Gastroesophageal sphincter (tissue), 3 donors: Measurements from ENCODE around the gene PHLDB2.

ENCODE experiments used
- EP300 ChIP-seq: sonication (generic); formaldehyde crosslinking; IDR thresholded peaks from one replicate; pipeline ENCODE4 v1.6.1; 2017; ENCODE audit warnings: antibody characterized with exemption, mild to moderate bottlenecking
- POLR2A ChIP-seq, 2 donors: fragments of 450-650 bp; IDR thresholded peaks; one replicate each; pipeline ENCODE4 v1.6.1; 2017; ENCODE audit warnings: antibody characterized with exemption in 2 of 2, mild to moderate bottlenecking in 2 of 2, moderate library complexity in 1 of 2
- POLR2AphosphoS5 ChIP-seq: sonication (generic); formaldehyde crosslinking; IDR thresholded peaks from one replicate; pipeline ENCODE4 v1.6.1; 2017; ENCODE audit warnings: antibody characterized with exemption
- TF ChIP-seq, protein P1 (sequence below), 4 experiments: fragments of 200-600 bp in 2 of 4; fragments of 450-650 bp in 2 of 4; sonication (generic) in 1 of 4; IDR thresholded peaks; one replicate each; pipeline ENCODE4 v1.5.1; 2017 to 2019; ENCODE audit warnings: antibody characterized with exemption in 4 of 4, mild to moderate bottlenecking in 2 of 4, moderate library complexity in 2 of 4

DNA sequence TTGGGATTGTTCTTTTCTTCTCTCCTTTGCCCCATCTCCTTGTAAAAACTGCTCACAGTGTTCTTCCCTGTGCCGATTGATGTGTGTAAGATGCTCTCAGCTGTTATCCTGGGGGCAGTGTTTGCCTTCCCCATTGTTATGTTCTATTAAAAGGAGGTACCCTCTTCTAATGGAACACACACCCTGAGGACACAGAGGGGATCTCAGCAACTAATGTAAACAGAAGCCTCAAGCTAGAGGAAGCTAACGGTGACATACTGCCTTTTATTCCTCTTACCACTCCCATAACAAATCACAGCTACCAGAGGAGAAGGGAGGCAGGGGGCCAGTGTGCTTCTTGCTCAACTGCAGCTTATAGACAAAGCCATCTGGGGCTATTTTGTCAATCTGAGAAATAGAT is 141.9 kb downstream of the PHLDB2 start:
- TF ChIP-seq, protein P1, sequence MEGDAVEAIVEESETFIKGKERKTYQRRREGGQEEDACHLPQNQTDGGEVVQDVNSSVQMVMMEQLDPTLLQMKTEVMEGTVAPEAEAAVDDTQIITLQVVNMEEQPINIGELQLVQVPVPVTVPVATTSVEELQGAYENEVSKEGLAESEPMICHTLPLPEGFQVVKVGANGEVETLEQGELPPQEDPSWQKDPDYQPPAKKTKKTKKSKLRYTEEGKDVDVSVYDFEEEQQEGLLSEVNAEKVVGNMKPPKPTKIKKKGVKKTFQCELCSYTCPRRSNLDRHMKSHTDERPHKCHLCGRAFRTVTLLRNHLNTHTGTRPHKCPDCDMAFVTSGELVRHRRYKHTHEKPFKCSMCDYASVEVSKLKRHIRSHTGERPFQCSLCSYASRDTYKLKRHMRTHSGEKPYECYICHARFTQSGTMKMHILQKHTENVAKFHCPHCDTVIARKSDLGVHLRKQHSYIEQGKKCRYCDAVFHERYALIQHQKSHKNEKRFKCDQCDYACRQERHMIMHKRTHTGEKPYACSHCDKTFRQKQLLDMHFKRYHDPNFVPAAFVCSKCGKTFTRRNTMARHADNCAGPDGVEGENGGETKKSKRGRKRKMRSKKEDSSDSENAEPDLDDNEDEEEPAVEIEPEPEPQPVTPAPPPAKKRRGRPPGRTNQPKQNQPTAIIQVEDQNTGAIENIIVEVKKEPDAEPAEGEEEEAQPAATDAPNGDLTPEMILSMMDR (IDR thresholded peaks at IDR 0.05) = no peak
- TF ChIP-seq EP300 (no peak), POLR2A (IDR thresholded peaks at IDR 0.05) (no peak), POLR2AphosphoS5 (no peak)
